HG02571 (cell line): ENCODE results near the gene SPSB1.

Experiments
- ATAC-seq: cut with Tn5 transposase; IDR thresholded peaks from one replicate; pipeline ENCODE4 v1.9.1; 2021; ENCODE audit warnings: mild to moderate bottlenecking, moderate library complexity; ENCODE audit not compliant: unreplicated experiment

The SPSB1 gene

GRCh38 chr1:9340864-9341263, 48.2 kb downstream of the SPSB1 start:
- no peak for ATAC-seq

- ATAC-seq = no peak
Observed at GRCh38 chr1:9341301-9341845, 48.7 kb downstream of the SPSB1 start.

GRCh38 chr1:9343269-9343668, 50.6 kb downstream of the SPSB1 start:
- no peak for ATAC-seq

- ATAC-seq = no peak
Observed at GRCh38 chr1:9344426-9345200, 51.9 kb downstream of the SPSB1 start.

- no peak for ATAC-seq
Observed at GRCh38 chr1:9345471-9345870, 52.8 kb downstream of the SPSB1 start.

GRCh38 chr1:9345922-9346321, 53.2 kb downstream of the SPSB1 start:
- no peak for ATAC-seq

- ATAC-seq = no peak
Observed at GRCh38 chr1:9346566-9346965, 53.9 kb downstream of the SPSB1 start.

GRCh38 chr1:9347095-9347850, 54.6 kb downstream of the SPSB1 start:
- ATAC-seq = no peak

GRCh38 chr1:9349331-9349851, 56.7 kb downstream of the SPSB1 start:
- no peak for ATAC-seq

GRCh38 chr1:9350013-9350908, 57.6 kb downstream of the SPSB1 start:
- no peak for ATAC-seq

GRCh38 chr1:9350960-9351359, 58.3 kb downstream of the SPSB1 start:
- no peak for ATAC-seq

GRCh38 chr1:9351654-9352271, 59.1 kb downstream of the SPSB1 start:
- no peak for ATAC-seq

GRCh38 chr1:9352377-9353134, 59.9 kb downstream of the SPSB1 start:
- no peak for ATAC-seq

GRCh38 chr1:9355503-9355902, 62.8 kb downstream of the SPSB1 start:
- ATAC-seq = no peak

- ATAC-seq = no peak
Observed at GRCh38 chr1:9356021-9356420, 63.3 kb downstream of the SPSB1 start.

GRCh38 chr1:9356829-9357466, 64.3 kb downstream of the SPSB1 start:
- no peak for ATAC-seq

- no peak for ATAC-seq
Observed at GRCh38 chr1:9357958-9358357, 65.3 kb downstream of the SPSB1 start.

- no peak for ATAC-seq
Observed at GRCh38 chr1:9360371-9361064, 67.8 kb downstream of the SPSB1 start.
